GM21526 (cell line): Measurements from ENCODE around the gene PTTG1IP.

Experiments
- ATAC-seq: cut with Tn5 transposase; IDR thresholded peaks from one replicate; pipeline ENCODE4 v1.9.1; 2021; ENCODE audit warnings: moderate library complexity; ENCODE audit not compliant: unreplicated experiment, low FRiP score

PTTG1IP gene

GRCh38 chr21:44814498-44815023, 58.9 kb downstream of the PTTG1IP start:
- no peak for ATAC-seq

GRCh38 chr21:44813727-44814126, 59.8 kb downstream of the PTTG1IP start:
- no peak for ATAC-seq

- no peak for ATAC-seq
Observed at GRCh38 chr21:44813149-44813548, 60.3 kb downstream of the PTTG1IP start.

GRCh38 chr21:44812640-44813039, 60.9 kb downstream of the PTTG1IP start:
- ATAC-seq: no peak

- ATAC-seq: no peak
Observed at GRCh38 chr21:44810779-44811178, 62.7 kb downstream of the PTTG1IP start.

GRCh38 chr21:44805859-44806258, 67.6 kb downstream of the PTTG1IP start:
- ATAC-seq: no peak

- no peak for ATAC-seq
Observed at GRCh38 chr21:44805226-44805625, 68.3 kb downstream of the PTTG1IP start.

- no peak for ATAC-seq
Observed at GRCh38 chr21:44804762-44805161, 68.7 kb downstream of the PTTG1IP start.

- ATAC-seq: no peak
Observed at GRCh38 chr21:44803651-44804050, 69.8 kb downstream of the PTTG1IP start.

GRCh38 chr21:44802396-44803153, 70.9 kb downstream of the PTTG1IP start:
- no peak for ATAC-seq

- peak; percentile 67 for ATAC-seq
Observed at GRCh38 chr21:44801468-44802395, 71.8 kb downstream of the PTTG1IP start, which contains the start of gene UBE2G2. Gene UBE2G2 (minus strand): TSS chr21:44801820. CDS start chr21:44801748, 72 bp downstream.

- peak; percentile 35 for ATAC-seq
Observed at GRCh38 chr21:44800971-44801467, 72.5 kb downstream of the PTTG1IP start.

- ATAC-seq: no peak
Observed at GRCh38 chr21:44800103-44800502, 73.4 kb downstream of the PTTG1IP start.

- ATAC-seq: no peak
Observed at GRCh38 chr21:44799646-44800045, 73.8 kb downstream of the PTTG1IP start.
